ENCODE results near the gene DAD1.

DNA sequence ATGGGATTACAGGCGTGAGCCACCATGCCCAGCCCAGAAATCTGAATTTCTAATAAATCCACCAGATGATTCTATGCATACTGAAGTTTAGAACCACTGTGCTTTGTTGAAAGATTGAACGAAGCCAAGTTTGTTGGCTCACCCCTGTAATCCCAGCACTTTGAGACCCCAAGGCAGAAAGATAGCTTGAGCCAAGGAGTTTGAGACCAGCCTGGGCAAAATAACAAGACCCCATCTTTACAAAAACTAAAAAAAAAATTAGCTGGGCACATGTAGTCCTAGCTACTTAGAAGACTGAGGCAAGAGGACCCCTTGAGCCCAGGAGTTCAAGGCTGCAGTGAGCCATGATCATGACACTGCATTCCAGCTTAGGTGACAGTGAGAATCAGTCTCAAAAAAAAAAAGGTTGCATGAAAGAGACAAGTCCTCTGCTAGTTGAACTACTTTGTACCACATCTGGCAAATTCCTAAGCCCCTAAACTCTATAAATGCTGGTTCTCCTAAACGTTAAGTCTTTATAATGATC lies 7.4 kb upstream of the DAD1 start:
- TF ChIP-seq CTCF (IDR thresholded peaks at IDR 0.05) (no peak), POLR2A (IDR thresholded peaks at IDR 0.05) (no peak)
